ENCODE measurements around the gene PGAP2.

The PGAP2 gene

GRCh38 chr11:3867209-3868091, 59.1 kb downstream of the PGAP2 start:
- H3K27me3 ChIP-seq (ENCODE audit: control insufficient read depth, insufficient read depth, low read length): no peaks in the 10 kb centered on the region
- no peak overlapping the region for H3K4me2 ChIP-seq (ENCODE audit: low read length)
- no peak overlapping the region for H3K4me3 ChIP-seq (ENCODE audit: low read depth, low read length)
- peaks cover 7% of the 10 kb centered on the region for H3K4me1 ChIP-seq
- no peaks in the 10 kb centered on the region for H3K36me3 ChIP-seq (ENCODE audit: control insufficient read depth, insufficient read depth, low read length)
- TF ChIP-seq CTCF (IDR thresholded peaks at IDR 0.05): no peak
- H3K79me2 ChIP-seq: peaks cover 14% of the 10 kb centered on the region
- H2AFZ ChIP-seq: no peak overlapping the region
- no peaks in the 10 kb centered on the region for H3K9me3 ChIP-seq (ENCODE audit: control insufficient read depth, low read length)
- peak overlapping the region; percentile 42 for H3K27ac ChIP-seq
- H3K9ac ChIP-seq: no peak overlapping the region

GRCh38 chr11:3873712-3874349, 65.5 kb downstream of the PGAP2 start:
- H3K27ac ChIP-seq: no peak overlapping the region
- H3K9ac ChIP-seq: no peak overlapping the region
- no peak for TF ChIP-seq CTCF (IDR thresholded peaks at IDR 0.05)
- H3K4me2 ChIP-seq (ENCODE audit: low read length): no peak overlapping the region
- no peaks in the 10 kb centered on the region for H3K9me3 ChIP-seq (ENCODE audit: control insufficient read depth, low read length)
- H3K4me3 ChIP-seq (ENCODE audit: low read depth, low read length): no peak overlapping the region
- no peaks in the 10 kb centered on the region for H3K27me3 ChIP-seq (ENCODE audit: control insufficient read depth, insufficient read depth, low read length)
- H3K36me3 ChIP-seq (ENCODE audit: control insufficient read depth, insufficient read depth, low read length): no peaks in the 10 kb centered on the region
- peaks cover 7% of the 10 kb centered on the region for H3K79me2 ChIP-seq
- H3K4me1 ChIP-seq: peaks cover 6% of the 10 kb centered on the region
- no peak overlapping the region for H2AFZ ChIP-seq
